ENCODE measurements around the gene TFCP2. TPM values are rescaled to one million over a fixed set of nuclear protein-coding genes. Genes with fewer than 3 reads are reported as not detected.
A peak's percentile ranks its signal among the peaks of the same experiment; 100 is the strongest.

Gene TFCP2
- total and polyA plus RNA-seq, 2 of the 13 experiments (the other 11 are each of a cell fraction or from before 2014, with no cell fraction given): 7.6 to 10.0 TPM

DNA sequence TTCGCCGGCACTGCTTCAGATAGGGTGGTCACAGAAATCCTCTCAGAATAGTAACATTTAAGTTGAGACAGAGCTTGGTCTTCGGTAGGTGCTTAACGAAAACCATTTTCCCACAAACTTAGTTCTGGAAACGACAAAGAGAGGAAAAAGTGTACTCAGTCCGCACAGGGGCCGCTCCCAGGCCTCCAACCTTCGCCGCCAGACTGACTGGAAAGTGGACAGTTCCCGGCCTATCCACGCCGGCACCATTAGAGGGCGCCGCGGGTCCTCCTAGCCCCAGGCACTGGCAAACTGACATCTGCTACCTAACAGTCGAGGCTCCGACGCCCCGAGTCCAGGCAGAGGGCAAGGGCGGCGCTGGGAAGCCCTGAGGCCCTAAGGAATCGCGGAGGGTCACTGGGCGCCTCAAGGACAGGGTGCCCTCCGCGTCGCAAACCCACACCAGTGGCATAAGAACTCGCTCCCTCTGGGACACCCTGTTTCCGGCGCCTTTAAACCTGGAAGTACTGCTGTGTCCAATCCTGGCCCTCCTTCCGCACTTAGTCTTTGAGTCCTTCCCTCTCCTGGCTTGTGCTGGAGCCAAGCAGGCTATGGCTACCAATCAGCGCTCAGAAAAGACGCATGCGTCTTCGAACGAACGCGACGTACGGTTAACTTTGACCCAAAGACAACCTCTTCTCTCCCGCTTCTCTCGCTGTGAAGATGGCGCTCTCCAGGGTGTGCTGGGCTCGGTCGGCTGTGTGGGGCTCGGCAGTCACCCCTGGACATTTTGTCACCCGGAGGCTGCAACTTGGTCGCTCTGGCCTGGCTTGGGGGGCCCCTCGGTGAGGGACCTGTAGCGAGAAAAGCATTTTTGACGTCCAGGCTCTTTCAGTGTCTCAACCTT is 125.0 kb downstream of the TFCP2 start, which contains the start of gene LETMD1 (continued):
- TF ChIP-seq ZNF839 (CRISPR knock-in tag; IDR thresholded peaks at IDR 0.05; ENCODE audit: borderline replicate concordance) (0 out of 2 replicates have a peak, but pooled peaks have one; percentile 83), E2F2 (CRISPR knock-in tag; IDR thresholded peaks at IDR 0.05; ENCODE audit: borderline replicate concordance) (0 out of 2 replicates have a peak, but pooled peaks have one; percentile 56), CENPX (CRISPR knock-in tag; IDR thresholded peaks at IDR 0.05) (no peak), SNAI1 (CRISPR knock-in tag; IDR thresholded peaks at IDR 0.05; ENCODE audit: borderline replicate concordance) (peak; percentile 92), SMAD1 (CRISPR knock-in tag; IDR thresholded peaks at IDR 0.05; ENCODE audit: borderline replicate concordance, low read depth) (peak; percentile 75; the same call in 1 of the 2 replicates), GATA4 (IDR thresholded peaks at IDR 0.05; ENCODE audit: borderline replicate concordance, low read depth) (peak; percentile 9; the same call in 1 of the 2 replicates), ZNF564 (CRISPR knock-in tag; IDR thresholded peaks at IDR 0.05) (peak; percentile 40; the same call in 1 of the 2 replicates), TSC22D2 (CRISPR knock-in tag; IDR thresholded peaks at IDR 0.05; ENCODE audit: borderline replicate concordance) (no peak), MLX (CRISPR knock-in tag; IDR thresholded peaks at IDR 0.05) (no peak), GATAD1 (CRISPR knock-in tag; IDR thresholded peaks at IDR 0.05) (peak; percentile 88), ZNF652 (CRISPR knock-in tag; IDR thresholded peaks at IDR 0.05; ENCODE audit: borderline replicate concordance, low read depth) (peak; percentile 15; the same call in 1 of the 2 replicates), POLR2G (IDR thresholded peaks at IDR 0.05; ENCODE audit: low read depth, low read length) (peak; percentile 88), PTBP1 (IDR thresholded peaks at IDR 0.05; ENCODE audit: low read depth, low read length, poor library complexity, severe bottlenecking) (peak; percentile 42), BCL3 (CRISPR knock-in tag; IDR thresholded peaks at IDR 0.05) (0 out of 2 replicates have a peak, but pooled peaks have one; percentile 43)
- TF ChIP-seq, protein P1, sequence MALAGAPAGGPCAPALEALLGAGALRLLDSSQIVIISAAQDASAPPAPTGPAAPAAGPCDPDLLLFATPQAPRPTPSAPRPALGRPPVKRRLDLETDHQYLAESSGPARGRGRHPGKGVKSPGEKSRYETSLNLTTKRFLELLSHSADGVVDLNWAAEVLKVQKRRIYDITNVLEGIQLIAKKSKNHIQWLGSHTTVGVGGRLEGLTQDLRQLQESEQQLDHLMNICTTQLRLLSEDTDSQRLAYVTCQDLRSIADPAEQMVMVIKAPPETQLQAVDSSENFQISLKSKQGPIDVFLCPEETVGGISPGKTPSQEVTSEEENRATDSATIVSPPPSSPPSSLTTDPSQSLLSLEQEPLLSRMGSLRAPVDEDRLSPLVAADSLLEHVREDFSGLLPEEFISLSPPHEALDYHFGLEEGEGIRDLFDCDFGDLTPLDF (CRISPR knock-in tag; IDR thresholded peaks at IDR 0.05): peak; percentile 56; the same call in 1 of the 2 replicates
- TF ChIP-seq, protein P2, sequence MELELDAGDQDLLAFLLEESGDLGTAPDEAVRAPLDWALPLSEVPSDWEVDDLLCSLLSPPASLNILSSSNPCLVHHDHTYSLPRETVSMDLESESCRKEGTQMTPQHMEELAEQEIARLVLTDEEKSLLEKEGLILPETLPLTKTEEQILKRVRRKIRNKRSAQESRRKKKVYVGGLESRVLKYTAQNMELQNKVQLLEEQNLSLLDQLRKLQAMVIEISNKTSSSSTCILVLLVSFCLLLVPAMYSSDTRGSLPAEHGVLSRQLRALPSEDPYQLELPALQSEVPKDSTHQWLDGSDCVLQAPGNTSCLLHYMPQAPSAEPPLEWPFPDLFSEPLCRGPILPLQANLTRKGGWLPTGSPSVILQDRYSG (CRISPR knock-in tag; IDR thresholded peaks at IDR 0.05): no peak
- TF ChIP-seq, protein P3, sequence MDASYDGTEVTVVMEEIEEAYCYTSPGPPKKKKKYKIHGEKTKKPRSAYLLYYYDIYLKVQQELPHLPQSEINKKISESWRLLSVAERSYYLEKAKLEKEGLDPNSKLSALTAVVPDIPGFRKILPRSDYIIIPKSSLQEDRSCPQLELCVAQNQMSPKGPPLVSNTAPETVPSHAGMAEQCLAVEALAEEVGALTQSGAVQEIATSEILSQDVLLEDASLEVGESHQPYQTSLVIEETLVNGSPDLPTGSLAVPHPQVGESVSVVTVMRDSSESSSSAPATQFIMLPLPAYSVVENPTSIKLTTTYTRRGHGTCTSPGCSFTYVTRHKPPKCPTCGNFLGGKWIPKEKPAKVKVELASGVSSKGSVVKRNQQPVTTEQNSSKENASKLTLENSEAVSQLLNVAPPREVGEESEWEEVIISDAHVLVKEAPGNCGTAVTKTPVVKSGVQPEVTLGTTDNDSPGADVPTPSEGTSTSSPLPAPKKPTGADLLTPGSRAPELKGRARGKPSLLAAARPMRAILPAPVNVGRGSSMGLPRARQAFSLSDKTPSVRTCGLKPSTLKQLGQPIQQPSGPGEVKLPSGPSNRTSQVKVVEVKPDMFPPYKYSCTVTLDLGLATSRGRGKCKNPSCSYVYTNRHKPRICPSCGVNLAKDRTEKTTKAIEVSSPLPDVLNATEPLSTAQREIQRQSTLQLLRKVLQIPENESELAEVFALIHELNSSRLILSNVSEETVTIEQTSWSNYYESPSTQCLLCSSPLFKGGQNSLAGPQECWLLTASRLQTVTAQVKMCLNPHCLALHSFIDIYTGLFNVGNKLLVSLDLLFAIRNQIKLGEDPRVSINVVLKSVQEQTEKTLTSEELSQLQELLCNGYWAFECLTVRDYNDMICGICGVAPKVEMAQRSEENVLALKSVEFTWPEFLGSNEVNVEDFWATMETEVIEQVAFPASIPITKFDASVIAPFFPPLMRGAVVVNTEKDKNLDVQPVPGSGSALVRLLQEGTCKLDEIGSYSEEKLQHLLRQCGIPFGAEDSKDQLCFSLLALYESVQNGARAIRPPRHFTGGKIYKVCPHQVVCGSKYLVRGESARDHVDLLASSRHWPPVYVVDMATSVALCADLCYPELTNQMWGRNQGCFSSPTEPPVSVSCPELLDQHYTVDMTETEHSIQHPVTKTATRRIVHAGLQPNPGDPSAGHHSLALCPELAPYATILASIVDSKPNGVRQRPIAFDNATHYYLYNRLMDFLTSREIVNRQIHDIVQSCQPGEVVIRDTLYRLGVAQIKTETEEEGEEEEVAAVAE (CRISPR knock-in tag; IDR thresholded peaks at IDR 0.05; ENCODE audit: borderline replicate concordance): peak; percentile 80; the same call in 1 of the 2 replicates

Data from HepG2 (cell line).